ENCODE results near the gene MACROD2. TPM values are rescaled to one million over a fixed set of nuclear protein-coding genes. Genes with fewer than 3 reads are reported as not detected.

Gene MACROD2
- total RNA-seq, 1 donor from 2014 or later = 0.23 TPM

- H3K4me3 ChIP-seq (ENCODE audit: low read depth, low read length) = no peak overlapping the region
- TF ChIP-seq CTCF (conservative IDR thresholded peaks at IDR 0.05; ENCODE audit: low read depth, low read length) = no peak
- no peak for DNase-seq (ENCODE audit: low read depth)
Measured at GRCh38 chr20:15411781-15412180, 1416.5 kb downstream of the MACROD2 start.

- no peak overlapping the region for H3K4me3 ChIP-seq (ENCODE audit: low read depth, low read length)
- no peak for DNase-seq (ENCODE audit: low read depth)
- TF ChIP-seq CTCF (conservative IDR thresholded peaks at IDR 0.05; ENCODE audit: low read depth, low read length) = no peak
Measured at GRCh38 chr20:15415908-15416307, 1420.6 kb downstream of the MACROD2 start.

GRCh38 chr20:15419856-15420255 is 1424.5 kb downstream of the MACROD2 start:
- H3K4me3 ChIP-seq (ENCODE audit: low read depth, low read length) = no peak overlapping the region
- no peak for TF ChIP-seq CTCF (conservative IDR thresholded peaks at IDR 0.05; ENCODE audit: low read depth, low read length)
- no peak for DNase-seq (ENCODE audit: low read depth)

- no peak for TF ChIP-seq CTCF (conservative IDR thresholded peaks at IDR 0.05; ENCODE audit: low read depth, low read length)
Measured at GRCh38 chr20:15422966-15423365, 1427.7 kb downstream of the MACROD2 start.

GRCh38 chr20:15439551-15439950 is 1444.2 kb downstream of the MACROD2 start:
- no peak for DNase-seq (ENCODE audit: low read depth)
- no peak overlapping the region for H3K4me3 ChIP-seq (ENCODE audit: low read depth, low read length)
- no peak for TF ChIP-seq CTCF (conservative IDR thresholded peaks at IDR 0.05; ENCODE audit: low read depth, low read length)

More at GRCh38 chr20:15422966-15423365, 1427.7 kb downstream of the MACROD2 start:
- DNase-seq (ENCODE audit: low read depth) = no peak
- no peak overlapping the region for H3K4me3 ChIP-seq (ENCODE audit: low read depth, low read length)

GRCh38 chr20:15440049-15440820 is 1444.9 kb downstream of the MACROD2 start:
- no peak for TF ChIP-seq CTCF (conservative IDR thresholded peaks at IDR 0.05; ENCODE audit: low read depth, low read length)

More at GRCh38 chr20:15440049-15440820, 1444.9 kb downstream of the MACROD2 start:
- no peak for DNase-seq (ENCODE audit: low read depth)
- H3K4me3 ChIP-seq (ENCODE audit: low read depth, low read length) = no peak overlapping the region

Measured in epithelial cell of proximal tubule (primary cell).